Adrenal gland (tissue), 12 donors: ENCODE measurements around the gene LPP. TPM values are rescaled to one million over a fixed set of nuclear protein-coding genes. Genes with fewer than 3 reads are reported as not detected.

ENCODE experiments used
- DNase-seq, 7 donors: peaks; one replicate each; pipeline ENCODE4 v3.0.0-alpha.2; 2019 to 2020
- H3K27ac ChIP-seq, 5 donors: fragments of 200-600 bp; sonication (generic) in 4 of 5; 1 replicate in 3 of 5; 2 replicates in 2 of 5; pipeline versions ENCODE4 v1.5.1 to v1.8.0; 2016 to 2020; ENCODE audit warnings: mild to moderate bottlenecking in 1 of 5
- H3K27me3 ChIP-seq: fragments of 200-600 bp; 2 replicates; pipeline ENCODE4 v1.8.0; 2021
- H3K36me3 ChIP-seq, 2 donors: fragments of 200-600 bp; replicated peaks in 1 of 2; 1 replicate in 1 of 2; 2 replicates in 1 of 2; pipeline versions ENCODE4 v1.5.1 to v1.8.0; 2018 to 2022
- H3K4me1 ChIP-seq, 2 donors: fragments of 200-600 bp; replicated peaks in 1 of 2; 1 replicate in 1 of 2; 2 replicates in 1 of 2; pipeline versions ENCODE4 v1.5.1 to v1.8.0; 2018 to 2021
- H3K4me3 ChIP-seq, 4 donors: fragments of 200-600 bp; sonication (generic) in 3 of 4; one replicate each; pipeline ENCODE4 v1.5.1; 2016 to 2018
- H3K9me3 ChIP-seq, 3 donors: fragments of 200-600 bp; sonication (generic) in 1 of 3; replicated peaks in 1 of 3; 1 replicate in 2 of 3; 2 replicates in 1 of 3; pipeline versions ENCODE4 v1.5.1 to v1.8.0; 2016 to 2021
- CTCF ChIP-seq, 6 experiments: fragments of 450-650 bp in 4 of 6; fragments of 200-600 bp in 2 of 6; sonication (generic) in 1 of 6; IDR thresholded peaks; 1 replicate in 5 of 6; 2 replicates in 1 of 6; pipeline versions ENCODE4 v1.5.1 to v1.8.0; 2016 to 2021; ENCODE audit warnings: antibody characterized with exemption in 6 of 6, mild to moderate bottlenecking in 2 of 6, moderate library complexity in 1 of 6
- POLR2A ChIP-seq, 2 donors: fragments of 450-650 bp; IDR thresholded peaks; one replicate each; pipeline ENCODE4 v1.6.1; 2017; ENCODE audit warnings: antibody characterized with exemption in 2 of 2, mild to moderate bottlenecking in 2 of 2, moderate library complexity in 1 of 2
- WGBS, 4 donors: extraction: QIAGEN DNeasy Blood & Tissue Kit in 2 of 4; methylation state at CpG; one replicate each; pipeline versions ENCODE4 v1.1.5 to v1.1.7; 2013 to 2017; 5-methylcytosine and 5-hydroxymethylcytosine counted together
- intact Hi-C, 2 donors: fragments of 100-400 bp; cut with DNase I; formaldehyde crosslinking; loops; one replicate each; pipeline versions ENCODE4 v1.14.1 to v1.15.0; 2022 to 2023
- polyA plus RNA-seq, 3 donors: library from polyadenylated mRNA; stranded (reverse); fragments of 200-250 nt in 2 of 3; fragments of 350-450 nt in 1 of 3; fragmentation: Illumina TruSeq in 1 of 3; extraction: RNeasy Lipid Tissue Mini Kit (QIAGEN cat#74804) in 1 of 3; gene quantifications; one replicate each; pipeline ENCODE4 v1.2.3, GENCODE V29; 2013 to 2014
- total RNA-seq, 9 donors: library from RNA; depleted of rRNA in 4 of 9; stranded (reverse); fragments of >200 nt in 4 of 9; fragments of 120-200 nt in 1 of 9; fragmentation: NEBNext Ultra II Directional in 1 of 9; extraction: Animal tissue kit (Norgen Biotek cat#: 25700) in 1 of 9; gene quantifications; one replicate each; pipeline versions ENCODE4 v1.1.0 to v1.2.4, GENCODE V29; 2013 to 2023
- donor health status: healthy with polysubstance abuse.
- donor health status: Bipolar disorder and iron deficiency.
- donor health status: DM: yes; HTN: yes; CAD: no.
- donor health status: DM: no; HTN: no; CAD: no.
- donor health status: DM: no; HTN: no; CAD: no.
- donor health status: DM: yes; HTN: yes; CAD: no.

LPP gene
- total and polyA plus RNA-seq, 12 donors, result 7.0 to 170 (median 101) TPM

- no peaks in the 10 kb centered on the region for H3K36me3 ChIP-seq
- H3K9me3 ChIP-seq, result no peaks in the 10 kb centered on the region
- DNase-seq, result peak in 2 of 7 donors; percentile 10 to 28
- H3K4me1 ChIP-seq, result peaks cover 11 to 18% of the 10 kb centered on the region in 2 donors
- no peak overlapping the region for H3K4me3 ChIP-seq
- TF ChIP-seq POLR2A (IDR thresholded peaks at IDR 0.05) (no peak), CTCF (IDR thresholded peaks at IDR 0.05) (no peak)
- H3K27ac ChIP-seq, result peak overlapping the region in 3 of 5 donors; percentile 15 to 73 (median 28)
- 77 to 84% (median 81%) methylated on average over 4 of the region's 4 CpGs for WGBS, 4 donors
- no peaks in the 10 kb centered on the region for H3K27me3 ChIP-seq
- intact Hi-C loops, result no loop called here
Measured at GRCh38 chr3:188853856-188854771, 700.2 kb downstream of the LPP start.

- no peak overlapping the region for H3K4me3 ChIP-seq
- no peaks in the 10 kb centered on the region for H3K9me3 ChIP-seq
- no peaks in the 10 kb centered on the region for H3K36me3 ChIP-seq
- no peaks in the 10 kb centered on the region for H3K27me3 ChIP-seq
- intact Hi-C loops, result no loop called here
- peak overlapping the region in 3 of 5 donors; percentile 15 to 73 (median 28) for H3K27ac ChIP-seq
- no peak for DNase-seq
- H3K4me1 ChIP-seq, result peaks cover 11 to 18% of the 10 kb centered on the region in 2 donors
- TF ChIP-seq CTCF (IDR thresholded peaks at IDR 0.05) (no peak), POLR2A (IDR thresholded peaks at IDR 0.05) (no peak)
Measured at GRCh38 chr3:188854772-188855149, 700.8 kb downstream of the LPP start.

GRCh38 chr3:188855675-188856074, 701.7 kb downstream of the LPP start:
- H3K4me1 ChIP-seq, result peaks cover 11 to 18% of the 10 kb centered on the region in 2 donors
- no peaks in the 10 kb centered on the region for H3K9me3 ChIP-seq
- H3K36me3 ChIP-seq, result no peaks in the 10 kb centered on the region
- no peaks in the 10 kb centered on the region for H3K27me3 ChIP-seq
- TF ChIP-seq CTCF (IDR thresholded peaks at IDR 0.05), result no peak
- no peak for TF ChIP-seq POLR2A (IDR thresholded peaks at IDR 0.05)
- WGBS, 4 donors, result 72 to 90% (median 87%) methylated on average over 3 of the region's 3 CpGs
- H3K27ac ChIP-seq, result peak overlapping the region in 1 of 5 donors; percentile 73
- intact Hi-C loops, result no loop called here
- no peak overlapping the region for H3K4me3 ChIP-seq
- DNase-seq, result peak in 2 of 7 donors; percentile 23 to 34

GRCh38 chr3:188860147-188860546, 706.2 kb downstream of the LPP start:
- intact Hi-C loops, result no loop called here
- Histone ChIP-seq H3K4me1 (peaks cover 0 to 12% of the 10 kb centered on the region in 2 donors), H3K9me3 (no peaks in the 10 kb centered on the region), H3K4me3 (no peak overlapping the region), H3K27ac (no peak overlapping the region), H3K36me3 (no peaks in the 10 kb centered on the region), H3K27me3 (no peaks in the 10 kb centered on the region)
- no peak for TF ChIP-seq CTCF (IDR thresholded peaks at IDR 0.05)
- TF ChIP-seq POLR2A (IDR thresholded peaks at IDR 0.05), result no peak
- 94 to 98% (median 97%) methylated on average over 3 of the region's 3 CpGs for WGBS, 4 donors
- no peak for DNase-seq
